DND-41 (cell line): ENCODE measurements around the gene MORN1.

Experiments
- EZH2 ChIP-seq: IDR thresholded peaks from 3 replicates; pipeline ENCODE4 v1.6.1; 2012; ENCODE audit warnings: borderline replicate concordance, low read depth, mild to moderate bottlenecking, moderate library complexity, low read length, inconsistent platforms; ENCODE audit not compliant: severe bottlenecking
- TF ChIP-seq, protein P1 (sequence below): IDR thresholded peaks from 2 replicates; pipeline ENCODE4 v1.5.1; 2012; ENCODE audit warnings: borderline replicate concordance, low read length, moderate library complexity, mild to moderate bottlenecking; ENCODE audit not compliant: poor library complexity, severe bottlenecking; ENCODE audit errors: extremely low read depth

- TF ChIP-seq, protein P1, sequence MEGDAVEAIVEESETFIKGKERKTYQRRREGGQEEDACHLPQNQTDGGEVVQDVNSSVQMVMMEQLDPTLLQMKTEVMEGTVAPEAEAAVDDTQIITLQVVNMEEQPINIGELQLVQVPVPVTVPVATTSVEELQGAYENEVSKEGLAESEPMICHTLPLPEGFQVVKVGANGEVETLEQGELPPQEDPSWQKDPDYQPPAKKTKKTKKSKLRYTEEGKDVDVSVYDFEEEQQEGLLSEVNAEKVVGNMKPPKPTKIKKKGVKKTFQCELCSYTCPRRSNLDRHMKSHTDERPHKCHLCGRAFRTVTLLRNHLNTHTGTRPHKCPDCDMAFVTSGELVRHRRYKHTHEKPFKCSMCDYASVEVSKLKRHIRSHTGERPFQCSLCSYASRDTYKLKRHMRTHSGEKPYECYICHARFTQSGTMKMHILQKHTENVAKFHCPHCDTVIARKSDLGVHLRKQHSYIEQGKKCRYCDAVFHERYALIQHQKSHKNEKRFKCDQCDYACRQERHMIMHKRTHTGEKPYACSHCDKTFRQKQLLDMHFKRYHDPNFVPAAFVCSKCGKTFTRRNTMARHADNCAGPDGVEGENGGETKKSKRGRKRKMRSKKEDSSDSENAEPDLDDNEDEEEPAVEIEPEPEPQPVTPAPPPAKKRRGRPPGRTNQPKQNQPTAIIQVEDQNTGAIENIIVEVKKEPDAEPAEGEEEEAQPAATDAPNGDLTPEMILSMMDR, result no peak
- TF ChIP-seq EZH2, result no peak
These were observed 82.5 kb downstream of the MORN1 start for GRCh38 chr1:2308844-2309243.
